Cerebellar cortex (tissue), 1 donor: ENCODE data around the gene WNT6.
A peak's percentile ranks its signal among the peaks of the same experiment; 100 is the strongest.

Experiments used
- DNase-seq: peaks from one replicate; pipeline ENCODE4 v3.0.0-alpha.2; 2015; ENCODE audit warnings: low spot score

The WNT6 gene

DNA sequence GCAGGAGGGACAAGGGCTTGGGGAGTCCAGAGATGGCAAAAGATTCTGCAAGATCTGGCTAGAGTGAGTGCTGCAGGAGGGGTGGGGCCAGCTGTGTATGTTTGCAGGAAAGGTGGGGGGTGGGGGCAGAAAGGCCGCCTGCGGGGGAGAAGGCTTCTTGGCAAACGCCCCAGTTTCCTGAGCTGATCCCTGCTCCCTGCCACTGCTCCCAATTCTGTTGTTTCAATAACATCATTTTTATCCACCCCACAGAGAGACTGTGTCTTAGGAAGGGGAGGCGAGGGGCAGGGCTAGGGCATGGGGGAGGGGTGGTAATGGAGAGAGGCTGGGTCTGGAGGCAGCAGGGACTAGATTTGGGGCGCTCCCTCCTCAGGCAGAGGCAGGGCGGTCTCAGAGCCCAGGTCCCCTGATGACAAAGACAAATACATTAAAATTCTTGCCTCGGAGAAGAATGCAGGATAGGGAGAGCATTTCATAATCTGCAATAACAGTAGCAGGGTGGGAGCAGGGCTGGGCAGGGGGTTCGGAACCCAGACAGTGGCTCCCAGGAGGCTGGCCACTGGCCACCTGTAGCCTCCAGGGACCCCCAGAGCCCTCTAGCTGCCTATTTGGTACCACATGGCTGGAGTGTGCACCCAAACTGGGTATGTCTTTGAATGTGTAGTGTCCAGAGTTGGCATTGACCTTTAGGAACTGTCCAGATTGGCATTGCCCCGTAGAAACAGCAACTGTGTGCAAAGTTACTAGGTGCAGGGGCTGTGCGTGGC, 2.1 kb upstream of the WNT6 start:
- no peak for DNase-seq

DNA sequence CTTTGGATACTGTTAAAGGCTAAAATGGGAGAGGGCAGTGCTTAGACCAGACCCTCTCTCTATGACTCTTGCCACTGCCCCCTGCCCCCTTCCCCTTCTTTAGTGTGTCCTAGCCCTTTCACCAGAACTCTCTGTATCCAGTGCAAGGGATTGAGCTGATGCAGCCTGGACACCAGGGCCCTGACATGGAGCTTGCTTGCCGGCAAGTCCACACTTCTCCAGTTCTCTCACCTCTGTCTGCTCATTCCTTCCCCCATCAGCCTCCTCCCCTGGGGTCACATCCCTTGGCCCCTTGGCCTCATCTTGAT, 1.5 kb upstream of the WNT6 start:
- DNase-seq, result no peak

DNA sequence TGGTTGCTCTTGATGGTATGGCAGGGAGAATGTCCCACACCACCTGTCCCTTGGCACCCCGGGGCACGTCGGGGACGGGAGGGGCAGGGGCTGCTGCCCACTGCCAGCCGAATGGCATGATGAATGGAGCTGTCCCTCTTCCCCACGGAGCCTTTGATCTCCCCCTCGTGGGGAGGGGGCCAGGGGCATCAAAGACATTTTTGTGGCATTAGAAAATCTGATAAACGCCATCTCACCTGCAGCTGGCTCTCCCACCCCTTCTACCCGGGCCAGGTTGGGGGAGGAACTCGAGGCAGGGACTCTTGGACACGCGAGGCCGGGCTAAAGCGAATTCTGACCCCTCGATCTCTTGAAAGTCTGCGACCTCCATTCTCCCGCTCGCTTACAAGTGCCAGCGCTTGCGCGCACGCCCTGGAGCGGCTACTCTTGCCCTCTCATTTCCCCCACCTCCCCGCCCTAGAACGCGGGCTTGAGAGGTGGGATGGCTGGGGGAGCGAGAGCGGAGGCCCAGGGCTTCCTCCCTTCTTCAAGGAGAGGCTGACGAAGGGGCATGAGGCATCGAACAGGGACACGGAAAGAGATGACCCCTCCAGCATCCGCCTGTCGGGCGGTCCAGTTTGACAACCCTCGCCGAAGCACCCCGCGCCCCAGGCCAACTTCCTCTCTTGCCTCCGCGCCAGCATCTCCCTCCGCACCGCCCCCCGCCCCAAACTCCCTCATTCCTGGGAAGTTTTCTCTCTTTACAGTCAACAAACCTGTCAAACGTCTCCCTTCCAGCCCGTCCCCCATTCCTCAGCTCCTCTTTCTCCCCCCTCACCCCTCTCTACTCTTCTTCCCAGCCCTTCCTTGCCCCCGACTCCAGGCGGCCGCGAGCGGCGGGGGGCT, 692 bp upstream of the WNT6 start:
- DNase-seq, result no peak

DNA sequence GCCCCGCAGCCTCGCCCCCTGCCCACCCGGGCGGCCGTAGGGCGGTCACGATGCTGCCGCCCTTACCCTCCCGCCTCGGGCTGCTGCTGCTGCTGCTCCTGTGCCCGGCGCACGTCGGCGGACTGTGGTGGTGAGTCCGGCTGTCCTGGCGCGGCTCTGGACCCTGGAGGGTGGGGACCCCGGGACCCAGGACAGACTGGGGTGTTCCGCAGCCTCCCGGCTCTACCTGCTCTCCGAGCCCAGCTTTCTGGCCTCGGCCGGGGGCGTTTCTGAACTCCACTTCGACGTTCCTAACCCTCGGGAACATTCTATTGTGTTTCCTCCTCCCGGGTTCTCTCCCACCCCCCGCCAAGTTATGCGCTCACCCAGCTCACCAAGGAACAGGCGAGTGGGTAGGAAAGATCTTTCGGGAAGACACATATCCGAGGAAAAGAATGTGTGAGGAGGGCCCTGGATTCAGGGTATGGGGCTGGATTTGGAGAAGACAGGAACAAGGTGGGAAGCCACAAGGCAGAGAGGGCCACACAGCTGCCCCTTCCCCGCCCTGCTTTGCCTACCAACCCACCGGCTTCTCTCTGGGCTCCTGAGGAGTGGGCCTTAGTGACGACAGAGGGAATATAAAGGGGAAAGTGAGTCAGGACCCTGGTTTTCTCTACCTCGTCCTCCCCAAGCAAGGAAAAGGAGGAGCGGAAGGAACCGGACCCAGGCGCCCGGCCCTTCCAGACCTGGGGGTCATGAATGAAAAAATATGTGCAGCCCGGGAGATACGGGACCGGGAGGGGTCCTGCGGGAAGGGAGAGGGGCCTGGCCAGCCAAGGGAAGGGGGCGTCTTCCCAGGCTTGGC, 605 bp downstream of the WNT6 start:
- DNase-seq, result no peak

DNA sequence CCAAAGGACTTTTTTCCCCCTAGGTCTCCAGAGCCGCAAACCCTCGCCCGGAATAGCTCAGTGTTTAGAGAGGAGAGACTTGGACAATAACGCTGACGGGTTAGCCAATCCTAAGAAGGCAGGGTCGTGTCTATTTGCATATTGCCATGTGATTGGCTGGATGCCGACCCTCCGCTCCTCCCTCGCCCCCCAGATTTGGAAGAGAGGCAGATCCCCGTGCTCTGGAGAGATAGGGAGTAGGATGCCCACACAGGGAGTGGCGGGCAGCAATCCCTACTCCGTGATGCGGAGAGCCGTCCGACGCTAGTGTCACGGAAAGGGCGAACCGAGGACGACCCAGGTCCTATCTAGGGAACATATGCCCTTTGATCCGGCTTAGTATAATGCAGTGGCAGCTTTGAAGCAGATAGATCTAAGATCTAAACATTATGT, 1.4 kb downstream of the WNT6 start:
- peak; percentile 28 for DNase-seq

DNA sequence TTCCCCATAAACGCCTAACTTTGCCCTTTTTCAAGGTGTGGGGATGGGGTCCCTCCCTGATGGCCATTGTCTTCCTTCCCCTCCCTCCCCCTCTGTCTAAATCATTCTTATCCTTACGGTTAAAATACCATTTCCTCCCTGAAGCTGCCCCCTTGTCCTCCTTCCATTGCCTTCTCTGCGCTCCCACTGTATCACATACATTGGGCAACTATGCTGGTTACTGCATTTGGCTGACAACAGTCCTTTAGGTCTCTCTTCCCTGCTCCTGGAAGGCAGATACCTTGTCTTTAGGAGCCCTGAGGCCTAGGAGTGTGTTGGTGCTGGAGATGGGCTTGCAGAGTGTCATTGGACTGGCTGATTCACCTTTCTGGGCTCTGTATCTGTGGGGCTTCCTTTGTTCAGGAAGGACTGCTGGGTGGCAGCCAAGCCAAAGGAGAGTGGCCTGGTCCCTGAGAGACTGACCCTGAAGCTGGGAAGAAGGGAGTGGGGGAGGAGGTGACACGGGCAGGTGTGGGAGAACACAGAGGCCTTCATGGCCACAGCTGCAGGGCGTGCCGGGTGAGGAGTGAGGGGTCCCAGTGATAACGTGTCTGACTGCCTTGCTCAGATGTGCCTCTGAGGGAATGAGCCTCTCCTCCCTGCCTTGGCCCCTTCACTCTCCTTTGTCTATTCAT, 2.2 kb downstream of the WNT6 start:
- DNase-seq, result no peak

DNA sequence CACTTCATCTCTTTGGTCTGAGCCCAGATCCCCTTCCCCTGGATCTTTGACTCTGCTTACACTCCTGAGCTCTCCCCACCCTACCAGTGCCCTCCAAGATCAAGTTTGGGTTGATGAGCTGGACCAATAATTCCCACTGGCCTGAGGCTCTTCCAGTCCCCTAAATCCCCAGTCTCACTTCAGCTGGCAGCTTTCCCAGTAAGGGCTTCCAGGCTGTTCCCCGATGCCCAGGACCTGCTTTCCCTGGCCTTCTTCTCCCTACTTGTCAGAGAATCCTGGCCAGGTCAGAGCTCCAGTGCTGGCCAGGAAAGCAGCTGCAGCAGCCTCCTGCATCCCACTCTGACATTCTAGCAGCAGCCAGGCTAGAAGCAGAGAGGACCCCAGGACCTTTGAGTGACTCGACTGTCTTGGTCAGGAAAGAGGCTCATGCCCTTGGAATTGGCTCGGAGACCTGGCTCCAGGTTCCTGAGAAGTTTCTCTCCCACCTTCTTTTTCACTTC, 3.5 kb downstream of the WNT6 start:
- no peak for DNase-seq

DNA sequence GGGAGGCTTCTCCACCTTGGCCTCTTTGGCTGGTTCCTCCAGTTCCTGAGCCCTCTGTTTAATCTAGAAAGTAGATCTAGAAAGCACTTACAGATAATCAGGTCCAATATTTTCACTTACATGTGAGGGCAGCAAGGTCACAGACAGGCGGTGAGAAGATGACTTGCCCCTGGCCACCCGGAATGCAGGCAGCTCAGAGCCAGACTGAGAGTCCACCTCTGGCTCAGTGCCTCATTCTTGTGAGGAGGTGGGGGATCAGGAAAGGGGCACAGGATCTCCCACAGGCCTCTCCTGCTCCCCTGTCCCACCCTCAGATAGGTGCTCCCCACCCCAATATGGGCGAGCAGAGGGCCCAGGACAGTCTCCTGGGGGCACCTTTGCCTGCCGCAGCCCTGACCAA, 5.8 kb downstream of the WNT6 start:
- no peak for DNase-seq

DNA sequence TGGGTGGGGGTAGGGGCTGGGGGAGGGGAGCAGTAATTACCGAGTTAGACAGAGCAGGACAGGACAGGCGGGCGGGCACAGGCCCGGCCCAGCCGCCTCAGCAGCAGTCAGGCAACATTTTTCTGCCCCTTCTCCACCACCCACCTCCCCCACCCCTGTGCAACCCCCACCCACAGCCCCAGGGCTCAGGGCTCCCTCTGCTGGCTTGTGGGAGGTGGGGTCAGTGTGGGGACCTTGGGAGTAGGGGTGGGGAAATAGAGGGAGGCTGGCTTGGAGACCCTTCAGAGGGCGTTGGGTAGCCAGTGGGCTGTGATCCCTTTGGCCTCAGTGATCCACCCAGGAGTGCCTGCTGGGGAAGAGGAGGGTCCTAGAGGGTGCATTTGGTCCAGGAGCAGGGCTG, 6.4 kb downstream of the WNT6 start:
- no peak for DNase-seq

DNA sequence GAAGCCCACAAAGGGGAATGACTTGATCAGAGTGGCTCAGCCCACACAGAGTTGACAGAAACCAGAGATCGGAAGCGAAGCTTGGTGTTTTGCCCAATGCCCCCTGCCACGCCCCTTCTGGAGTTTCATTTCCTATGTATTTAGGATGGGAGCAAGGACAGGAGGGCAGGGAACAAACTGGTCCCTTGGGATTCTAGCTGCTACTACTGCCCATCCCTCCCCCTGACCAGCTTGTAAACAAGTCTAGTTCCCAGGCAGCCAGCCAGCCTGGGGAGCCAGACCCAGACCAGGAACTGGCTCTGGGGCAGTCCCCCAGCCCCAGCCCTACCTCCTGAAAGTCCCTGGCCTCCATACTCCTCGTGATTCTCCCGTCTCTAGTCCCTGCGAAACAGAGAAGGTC, 8.3 kb downstream of the WNT6 start:
- DNase-seq, result no peak

DNA sequence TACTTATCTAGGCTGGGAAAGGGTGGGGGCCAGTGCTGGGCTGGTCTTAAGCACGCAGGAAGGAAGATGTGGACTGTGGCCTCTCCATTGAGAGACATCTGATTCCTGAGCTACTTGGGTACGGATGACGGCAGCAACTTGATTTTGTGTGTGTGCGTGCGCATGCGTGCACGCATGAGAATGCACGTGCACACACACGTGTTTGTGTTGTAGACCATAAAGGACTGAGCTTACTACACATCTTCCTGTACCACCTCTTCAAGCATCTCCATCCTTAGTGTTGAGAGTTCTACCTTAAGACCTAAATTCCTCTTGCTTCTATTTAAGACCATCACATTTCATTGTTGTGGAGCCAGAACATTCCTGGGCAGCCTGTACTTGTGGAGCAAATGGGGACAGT, 9.5 kb downstream of the WNT6 start:
- DNase-seq, result no peak

DNA sequence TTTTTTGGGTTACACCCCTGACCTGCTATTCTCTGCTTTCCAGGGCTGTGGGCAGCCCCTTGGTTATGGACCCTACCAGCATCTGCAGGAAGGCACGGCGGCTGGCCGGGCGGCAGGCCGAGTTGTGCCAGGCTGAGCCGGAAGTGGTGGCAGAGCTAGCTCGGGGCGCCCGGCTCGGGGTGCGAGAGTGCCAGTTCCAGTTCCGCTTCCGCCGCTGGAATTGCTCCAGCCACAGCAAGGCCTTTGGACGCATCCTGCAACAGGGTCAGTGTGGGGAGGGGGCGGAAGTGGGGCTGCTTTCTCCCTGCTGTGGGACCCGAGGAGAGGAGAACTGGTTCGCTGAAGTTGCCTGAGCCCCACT, 11.4 kb downstream of the WNT6 start:
- no peak for DNase-seq

DNA sequence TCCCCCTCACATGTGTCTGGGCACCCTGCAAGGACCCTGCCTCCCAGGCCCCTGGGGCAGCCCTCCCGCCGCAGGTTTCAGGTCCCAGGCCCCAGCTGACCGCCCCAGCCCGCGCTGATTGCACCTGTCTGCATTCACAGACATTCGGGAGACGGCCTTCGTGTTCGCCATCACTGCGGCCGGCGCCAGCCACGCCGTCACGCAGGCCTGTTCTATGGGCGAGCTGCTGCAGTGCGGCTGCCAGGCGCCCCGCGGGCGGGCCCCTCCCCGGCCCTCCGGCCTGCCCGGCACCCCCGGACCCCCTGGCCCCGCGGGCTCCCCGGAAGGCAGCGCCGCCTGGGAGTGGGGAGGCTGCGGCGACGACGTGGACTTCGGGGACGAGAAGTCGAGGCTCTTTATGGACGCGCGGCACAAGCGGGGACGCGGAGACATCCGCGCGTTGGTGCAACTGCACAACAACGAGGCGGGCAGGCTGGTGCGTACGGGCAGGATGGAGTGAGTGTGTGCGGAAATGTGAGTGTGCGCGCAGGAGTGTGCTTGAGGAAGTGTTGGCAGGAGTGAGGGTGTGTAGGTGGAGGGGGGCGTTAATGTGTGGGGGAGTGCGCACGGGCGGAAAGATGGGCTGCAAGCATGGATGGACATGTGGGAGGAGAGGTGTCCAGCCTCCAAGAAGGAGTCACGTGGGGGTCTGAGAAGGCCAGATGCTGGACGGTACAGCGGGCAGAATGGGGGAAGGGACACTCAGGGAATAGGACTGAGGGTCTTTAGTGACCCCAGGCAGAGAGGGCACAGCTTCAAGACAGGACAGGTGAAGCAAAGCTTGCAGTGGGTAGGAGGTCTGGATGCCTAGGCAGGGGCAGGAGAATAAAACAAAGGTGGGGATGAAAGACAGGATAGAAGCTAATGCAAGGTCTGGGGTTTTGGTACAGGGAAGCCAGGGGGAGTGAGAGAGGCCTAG, 12.0 kb downstream of the WNT6 start:
- DNase-seq, result no peak

DNA sequence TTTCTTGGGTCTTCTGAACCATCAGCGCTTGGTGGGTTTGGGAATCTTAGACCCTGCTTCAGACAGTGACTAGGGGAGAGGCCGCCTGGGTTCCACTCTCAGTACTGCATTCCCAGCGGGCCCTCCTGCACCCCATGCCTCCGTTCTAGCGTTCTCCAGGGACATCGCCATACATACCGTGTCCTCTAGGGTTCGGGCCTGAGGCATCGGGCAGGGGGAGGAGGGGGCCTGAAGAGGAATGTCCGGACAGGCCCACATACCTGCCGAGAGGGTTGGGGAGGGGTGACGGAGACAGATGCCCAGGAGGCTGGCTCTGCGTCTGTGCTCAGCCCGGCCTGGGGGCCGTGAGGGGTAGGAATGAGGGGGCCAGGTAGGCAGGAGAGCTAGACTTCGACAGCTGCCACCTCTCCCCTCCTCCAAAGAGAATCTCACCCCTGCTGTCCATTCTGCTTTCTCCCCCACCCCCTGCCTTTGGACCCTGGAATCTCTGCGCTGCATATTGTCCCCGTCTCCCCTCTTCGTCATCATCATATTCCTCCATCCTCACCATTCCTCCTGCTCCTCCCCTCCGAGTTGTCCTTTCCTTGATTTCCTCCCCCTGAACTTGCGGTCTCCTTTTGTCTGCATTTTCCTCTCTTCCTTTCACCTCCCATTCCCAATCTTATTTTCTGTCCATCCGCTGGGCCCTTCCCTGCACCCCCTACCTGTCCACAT, 13.2 kb downstream of the WNT6 start:
- no peak for DNase-seq

DNA sequence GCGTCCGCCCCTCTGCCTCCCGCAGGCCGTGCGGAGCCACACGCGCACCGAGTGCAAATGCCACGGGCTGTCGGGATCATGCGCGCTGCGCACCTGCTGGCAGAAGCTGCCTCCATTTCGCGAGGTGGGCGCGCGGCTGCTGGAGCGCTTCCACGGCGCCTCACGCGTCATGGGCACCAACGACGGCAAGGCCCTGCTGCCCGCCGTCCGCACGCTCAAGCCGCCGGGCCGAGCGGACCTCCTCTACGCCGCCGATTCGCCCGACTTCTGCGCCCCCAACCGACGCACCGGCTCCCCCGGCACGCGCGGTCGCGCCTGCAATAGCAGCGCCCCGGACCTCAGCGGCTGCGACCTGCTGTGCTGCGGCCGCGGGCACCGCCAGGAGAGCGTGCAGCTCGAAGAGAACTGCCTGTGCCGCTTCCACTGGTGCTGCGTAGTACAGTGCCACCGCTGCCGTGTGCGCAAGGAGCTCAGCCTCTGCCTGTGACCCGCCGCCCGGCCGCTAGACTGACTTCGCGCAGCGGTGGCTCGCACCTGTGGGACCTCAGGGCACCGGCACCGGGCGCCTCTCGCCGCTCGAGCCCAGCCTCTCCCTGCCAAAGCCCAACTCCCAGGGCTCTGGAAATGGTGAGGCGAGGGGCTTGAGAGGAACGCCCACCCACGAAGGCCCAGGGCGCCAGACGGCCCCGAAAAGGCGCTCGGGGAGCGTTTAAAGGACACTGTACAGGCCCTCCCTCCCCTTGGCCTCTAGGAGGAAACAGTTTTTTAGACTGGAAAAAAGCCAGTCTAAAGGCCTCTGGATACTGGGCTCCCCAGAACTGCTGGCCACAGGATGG, 14.0 kb downstream of the WNT6 start:
- DNase-seq, result no peak

DNA sequence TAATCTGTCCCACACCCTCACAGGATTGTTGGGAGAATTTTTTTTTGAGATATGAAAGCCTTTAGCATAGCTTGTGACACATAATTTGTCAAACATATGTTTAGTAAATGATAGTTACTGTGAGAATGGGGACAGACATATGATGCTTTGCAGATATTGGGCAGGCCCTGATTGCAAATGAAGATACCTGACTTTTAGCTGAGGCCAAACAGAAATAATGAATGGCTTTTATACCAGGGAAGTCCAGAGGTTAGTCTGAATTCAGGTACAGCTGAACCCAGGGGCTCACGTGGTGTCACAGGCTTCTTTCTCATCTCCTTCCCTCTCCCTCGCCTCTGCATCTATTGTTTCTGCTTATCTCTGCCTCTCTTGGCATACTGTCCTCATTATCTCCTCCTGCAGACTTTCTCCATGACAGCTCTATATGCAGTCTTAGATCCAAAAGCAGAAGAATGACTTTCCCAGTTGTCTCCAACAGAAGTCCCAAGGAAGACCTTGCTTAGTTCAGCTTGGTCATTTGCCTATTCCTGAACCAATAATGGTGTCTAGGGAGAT, 16.2 kb downstream of the WNT6 start:
- DNase-seq, result no peak

DNA sequence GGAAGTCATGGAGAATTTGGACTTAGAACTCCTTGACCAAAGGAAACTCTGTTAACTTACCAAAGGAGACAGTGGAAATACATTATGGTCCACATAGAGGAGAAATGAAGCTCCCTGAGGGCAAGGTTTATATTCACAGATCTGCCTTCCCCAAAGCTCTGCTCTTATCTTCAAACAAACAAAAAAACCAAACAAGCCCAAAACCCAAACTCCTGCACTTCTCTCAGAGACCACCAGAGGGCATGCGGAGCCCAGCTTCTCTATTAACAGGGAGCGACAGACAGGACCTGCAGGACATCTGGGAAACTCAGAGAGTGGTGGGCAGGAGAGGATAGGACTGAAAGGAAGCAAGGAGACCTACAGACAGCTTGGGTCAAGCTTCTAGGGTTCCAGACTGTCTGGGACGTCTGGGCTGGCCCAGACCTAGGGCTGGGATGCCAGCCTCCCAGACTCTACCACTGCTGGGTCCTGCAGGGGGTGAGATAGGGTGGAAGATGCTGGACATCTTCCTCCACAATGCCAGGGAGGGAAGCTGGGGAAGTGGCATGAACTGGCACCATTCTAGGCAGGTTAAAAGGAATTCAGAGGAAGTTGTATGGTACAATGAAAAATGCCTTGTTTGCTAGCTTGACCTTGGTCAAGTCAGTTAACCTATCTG, 17.1 kb downstream of the WNT6 start:
- peak; percentile 80 for DNase-seq

DNA sequence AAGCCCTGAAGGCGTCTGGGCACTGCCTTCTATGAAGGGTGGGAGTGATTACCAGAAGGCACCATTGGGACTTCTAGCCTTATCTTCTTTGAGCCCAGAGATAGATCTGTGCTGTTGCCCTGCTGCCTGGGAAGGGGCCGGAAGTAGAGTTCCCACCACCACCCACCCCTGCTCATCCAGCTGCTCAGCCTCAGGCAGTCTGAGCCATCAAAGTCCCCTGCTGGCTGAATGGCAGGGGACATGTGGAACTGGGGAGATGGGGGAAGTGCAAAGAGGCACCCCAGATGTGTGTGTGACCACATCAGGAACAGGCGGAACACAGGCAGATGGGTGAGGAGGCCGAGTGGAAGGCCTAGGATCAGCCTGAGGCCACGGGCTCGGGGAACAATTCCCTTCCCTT, 17.7 kb downstream of the WNT6 start:
- DNase-seq, result no peak
